Vagina (tissue), 2 donors: Measurements from ENCODE around the gene C20orf96.

Experiments used
- POLR2A ChIP-seq, 2 donors: fragments of 450-650 bp; IDR thresholded peaks; one replicate each; pipeline ENCODE4 v1.6.1; 2017; ENCODE audit warnings: antibody characterized with exemption in 2 of 2, mild to moderate bottlenecking in 2 of 2, moderate library complexity in 2 of 2
- TF ChIP-seq, protein P1 (sequence below), 3 experiments: fragments of 450-650 bp in 2 of 3; fragments of 200-600 bp in 1 of 3; sonication (generic) in 1 of 3; IDR thresholded peaks; one replicate each; pipeline ENCODE4 v1.5.1; 2017 to 2019; ENCODE audit warnings: antibody characterized with exemption in 3 of 3, mild to moderate bottlenecking in 2 of 3, moderate library complexity in 2 of 3

DNA sequence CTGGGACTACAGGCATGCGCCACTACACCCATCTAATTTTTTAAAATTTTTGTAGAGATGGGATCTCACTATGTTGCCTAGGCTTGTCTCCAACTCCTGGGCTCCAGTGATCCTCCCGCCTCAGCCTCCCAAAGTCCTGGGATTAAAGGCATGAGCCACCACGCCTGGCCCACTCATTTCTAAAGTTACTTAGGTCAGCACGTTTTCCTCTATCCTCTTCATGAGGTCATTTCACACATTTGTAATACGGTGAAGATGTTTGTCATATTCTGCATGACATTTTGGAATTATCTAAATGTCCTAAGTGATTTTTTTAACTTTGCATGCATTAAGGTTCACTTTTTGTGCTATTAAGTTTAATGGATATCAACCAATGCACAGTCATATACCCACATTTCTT, 22.9 kb upstream of the C20orf96 start:
- TF ChIP-seq, protein P1, sequence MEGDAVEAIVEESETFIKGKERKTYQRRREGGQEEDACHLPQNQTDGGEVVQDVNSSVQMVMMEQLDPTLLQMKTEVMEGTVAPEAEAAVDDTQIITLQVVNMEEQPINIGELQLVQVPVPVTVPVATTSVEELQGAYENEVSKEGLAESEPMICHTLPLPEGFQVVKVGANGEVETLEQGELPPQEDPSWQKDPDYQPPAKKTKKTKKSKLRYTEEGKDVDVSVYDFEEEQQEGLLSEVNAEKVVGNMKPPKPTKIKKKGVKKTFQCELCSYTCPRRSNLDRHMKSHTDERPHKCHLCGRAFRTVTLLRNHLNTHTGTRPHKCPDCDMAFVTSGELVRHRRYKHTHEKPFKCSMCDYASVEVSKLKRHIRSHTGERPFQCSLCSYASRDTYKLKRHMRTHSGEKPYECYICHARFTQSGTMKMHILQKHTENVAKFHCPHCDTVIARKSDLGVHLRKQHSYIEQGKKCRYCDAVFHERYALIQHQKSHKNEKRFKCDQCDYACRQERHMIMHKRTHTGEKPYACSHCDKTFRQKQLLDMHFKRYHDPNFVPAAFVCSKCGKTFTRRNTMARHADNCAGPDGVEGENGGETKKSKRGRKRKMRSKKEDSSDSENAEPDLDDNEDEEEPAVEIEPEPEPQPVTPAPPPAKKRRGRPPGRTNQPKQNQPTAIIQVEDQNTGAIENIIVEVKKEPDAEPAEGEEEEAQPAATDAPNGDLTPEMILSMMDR (IDR thresholded peaks at IDR 0.05), result no peak
- TF ChIP-seq POLR2A (IDR thresholded peaks at IDR 0.05), result no peak
